Nephron (organoid): ENCODE measurements around the gene SLC27A6.
"Not testable (repeated sequence)": the region's sequence is repeated elsewhere in the genome, so short reads cannot be mapped to it uniquely, and the experiment has no call there.

Source experiments
- H3K27ac Mint-ChIP-seq, 3 experiments: 2 replicates each; pipeline ENCODE4 v1.8.0; 2020; ENCODE audit warnings: mixed read lengths in 3 of 3, mild to moderate bottlenecking in 2 of 3, moderate library complexity in 1 of 3
- H3K27me3 Mint-ChIP-seq: 2 replicates; pipeline ENCODE4 v1.8.0; 2021; ENCODE audit warnings: low read depth, mild to moderate bottlenecking, moderate library complexity, mixed read lengths
- H3K36me3 Mint-ChIP-seq: 2 replicates; pipeline ENCODE4 v1.8.0; 2020; ENCODE audit warnings: low read depth, mixed read lengths
- H3K4me1 Mint-ChIP-seq: 2 replicates; pipeline ENCODE4 v1.8.0; 2020; ENCODE audit warnings: mixed read lengths
- H3K4me3 Mint-ChIP-seq, 3 experiments: 2 replicates each; pipeline ENCODE4 v1.8.0; 2020; ENCODE audit warnings: mild to moderate bottlenecking in 3 of 3, mixed read lengths in 3 of 3, moderate library complexity in 2 of 3
- H3K9me3 Mint-ChIP-seq: 2 replicates; pipeline ENCODE4 v1.8.0; 2020; ENCODE audit warnings: mixed read lengths
- TF ChIP-seq, protein P1 (sequence below), 3 experiments: fragments of 200-600 bp; sonication (generic); IDR thresholded peaks; one replicate each; pipeline ENCODE4 v1.5.0; 2021; ENCODE audit warnings: antibody characterized with exemption in 3 of 3; ENCODE audit not compliant: unreplicated experiment in 3 of 3

Gene SLC27A6

DNA sequence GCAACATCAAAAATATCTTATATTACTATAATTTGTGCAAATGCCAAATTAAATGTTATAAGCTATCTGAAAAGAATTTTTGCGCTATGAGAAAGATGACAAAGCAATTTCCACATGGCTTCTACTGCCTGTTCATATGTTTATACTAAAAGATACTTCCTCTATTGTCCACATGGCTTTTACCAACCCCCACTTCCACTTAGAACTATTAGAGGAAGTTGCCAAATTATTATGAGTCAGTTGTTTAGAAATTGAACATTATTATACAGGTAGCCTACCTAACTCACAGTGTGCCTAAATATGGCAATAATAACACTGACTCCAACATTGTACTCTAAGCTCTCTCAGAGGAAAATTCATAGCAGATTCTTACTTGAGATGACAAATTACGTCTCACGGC is 37.6 kb upstream of the SLC27A6 start:
- Mint-ChIP-seq H3K4me1 (no peaks in the 10 kb centered on the region), H3K4me3 (no peak overlapping the region)
- TF ChIP-seq, protein P1, sequence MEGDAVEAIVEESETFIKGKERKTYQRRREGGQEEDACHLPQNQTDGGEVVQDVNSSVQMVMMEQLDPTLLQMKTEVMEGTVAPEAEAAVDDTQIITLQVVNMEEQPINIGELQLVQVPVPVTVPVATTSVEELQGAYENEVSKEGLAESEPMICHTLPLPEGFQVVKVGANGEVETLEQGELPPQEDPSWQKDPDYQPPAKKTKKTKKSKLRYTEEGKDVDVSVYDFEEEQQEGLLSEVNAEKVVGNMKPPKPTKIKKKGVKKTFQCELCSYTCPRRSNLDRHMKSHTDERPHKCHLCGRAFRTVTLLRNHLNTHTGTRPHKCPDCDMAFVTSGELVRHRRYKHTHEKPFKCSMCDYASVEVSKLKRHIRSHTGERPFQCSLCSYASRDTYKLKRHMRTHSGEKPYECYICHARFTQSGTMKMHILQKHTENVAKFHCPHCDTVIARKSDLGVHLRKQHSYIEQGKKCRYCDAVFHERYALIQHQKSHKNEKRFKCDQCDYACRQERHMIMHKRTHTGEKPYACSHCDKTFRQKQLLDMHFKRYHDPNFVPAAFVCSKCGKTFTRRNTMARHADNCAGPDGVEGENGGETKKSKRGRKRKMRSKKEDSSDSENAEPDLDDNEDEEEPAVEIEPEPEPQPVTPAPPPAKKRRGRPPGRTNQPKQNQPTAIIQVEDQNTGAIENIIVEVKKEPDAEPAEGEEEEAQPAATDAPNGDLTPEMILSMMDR (IDR thresholded peaks at IDR 0.05; ENCODE audit: unreplicated experiment in 3 of 3), result no peak

GRCh38 chr5:128932232-128932631 is 33.1 kb upstream of the SLC27A6 start:
- H3K36me3 Mint-ChIP-seq, H3K27me3 Mint-ChIP-seq, H3K27ac Mint-ChIP-seq, H3K4me3 Mint-ChIP-seq, H3K4me1 Mint-ChIP-seq: not testable (repeated sequence)
- H3K9me3 Mint-ChIP-seq, result peaks cover 12% of the 10 kb centered on the region

More for the DNA sequence above, 37.6 kb upstream of the SLC27A6 start:
- Mint-ChIP-seq H3K9me3 (peaks cover 3% of the 10 kb centered on the region), H3K27ac (no peak overlapping the region), H3K36me3 (no peaks in the 10 kb centered on the region), H3K27me3 (peaks cover 3% of the 10 kb centered on the region)

- H3K9me3 Mint-ChIP-seq, result peaks cover 30% of the 10 kb centered on the region
- not testable (repeated sequence) for H3K4me1 Mint-ChIP-seq, H3K36me3 Mint-ChIP-seq, H3K4me3 Mint-ChIP-seq, H3K27me3 Mint-ChIP-seq, H3K27ac Mint-ChIP-seq
Observed at GRCh38 chr5:128943100-128943499, 22.2 kb upstream of the SLC27A6 start.

DNA sequence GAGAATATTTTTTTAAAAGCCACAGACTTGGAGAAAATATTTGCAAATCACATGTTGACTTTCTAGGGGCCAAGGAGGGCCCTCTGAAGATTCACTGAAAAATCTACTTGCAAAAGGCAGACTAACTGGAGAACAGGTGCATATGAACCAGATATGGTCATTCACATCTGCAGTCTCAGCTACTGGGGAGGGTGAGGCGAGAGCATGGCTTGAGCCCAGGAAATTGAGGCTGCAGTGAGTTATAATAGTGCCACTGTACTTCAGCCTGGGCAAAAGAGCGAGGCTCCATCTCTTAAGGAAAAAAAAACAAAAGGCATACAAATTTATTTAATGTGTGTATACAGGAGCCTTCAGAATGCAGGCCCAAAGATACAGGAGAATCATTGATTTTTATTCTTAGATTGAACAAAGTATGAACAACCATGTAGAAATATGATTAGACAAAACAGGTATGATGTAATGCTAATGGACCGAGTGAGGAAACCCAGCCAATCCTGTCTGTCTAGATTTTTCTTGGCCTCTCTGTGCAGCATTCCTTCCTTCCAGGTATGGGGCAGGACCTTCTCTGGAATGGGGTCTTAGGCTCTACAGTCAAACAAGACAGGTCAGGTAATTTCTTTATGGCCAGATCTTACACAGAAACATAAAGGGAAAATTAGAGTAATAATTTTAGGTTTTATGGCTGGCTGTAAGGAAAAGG is 15.3 kb upstream of the SLC27A6 start:
- no peak overlapping the region for H3K27ac Mint-ChIP-seq

DNA sequence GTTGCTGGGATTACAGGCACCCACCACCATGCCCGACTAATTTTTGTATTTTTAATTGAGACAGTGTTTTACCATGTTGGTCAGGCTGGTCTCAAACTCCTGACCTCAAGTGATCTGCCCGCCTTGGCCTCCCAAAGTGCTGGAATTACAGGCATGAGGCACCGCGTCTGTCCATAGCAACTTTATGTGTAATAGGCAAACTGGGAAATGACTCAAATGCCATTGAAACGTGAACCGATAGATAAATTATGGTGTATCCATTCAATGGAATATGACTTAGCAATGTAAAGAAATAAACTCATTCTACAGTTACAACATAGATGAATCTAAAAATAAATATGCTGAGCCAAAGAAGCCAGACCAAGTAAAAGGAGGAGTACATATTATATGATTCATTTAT is 14.0 kb upstream of the SLC27A6 start:
- not testable (repeated sequence) for H3K9me3 Mint-ChIP-seq, H3K27ac Mint-ChIP-seq, H3K4me3 Mint-ChIP-seq, H3K4me1 Mint-ChIP-seq, H3K36me3 Mint-ChIP-seq, H3K27me3 Mint-ChIP-seq

More for the DNA sequence above, 15.3 kb upstream of the SLC27A6 start:
- TF ChIP-seq, protein P1 (IDR thresholded peaks at IDR 0.05; ENCODE audit: unreplicated experiment in 3 of 3), result no peak
- Mint-ChIP-seq H3K4me3 (no peak overlapping the region), H3K4me1 (no peaks in the 10 kb centered on the region), H3K9me3 (peaks cover 9% of the 10 kb centered on the region), H3K27me3 (no peaks in the 10 kb centered on the region), H3K36me3 (no peaks in the 10 kb centered on the region)

- H3K4me3 Mint-ChIP-seq, result no peak overlapping the region
- peaks cover 9% of the 10 kb centered on the region for H3K27me3 Mint-ChIP-seq
- no peaks in the 10 kb centered on the region for H3K36me3 Mint-ChIP-seq
- H3K9me3 Mint-ChIP-seq, result peaks cover 26% of the 10 kb centered on the region
- TF ChIP-seq, protein P1 (IDR thresholded peaks at IDR 0.05; ENCODE audit: unreplicated experiment in 3 of 3), result no peak
- no peak overlapping the region for H3K27ac Mint-ChIP-seq
- H3K4me1 Mint-ChIP-seq, result no peaks in the 10 kb centered on the region
Observed at GRCh38 chr5:128956164-128956563, 9.1 kb upstream of the SLC27A6 start.

DNA sequence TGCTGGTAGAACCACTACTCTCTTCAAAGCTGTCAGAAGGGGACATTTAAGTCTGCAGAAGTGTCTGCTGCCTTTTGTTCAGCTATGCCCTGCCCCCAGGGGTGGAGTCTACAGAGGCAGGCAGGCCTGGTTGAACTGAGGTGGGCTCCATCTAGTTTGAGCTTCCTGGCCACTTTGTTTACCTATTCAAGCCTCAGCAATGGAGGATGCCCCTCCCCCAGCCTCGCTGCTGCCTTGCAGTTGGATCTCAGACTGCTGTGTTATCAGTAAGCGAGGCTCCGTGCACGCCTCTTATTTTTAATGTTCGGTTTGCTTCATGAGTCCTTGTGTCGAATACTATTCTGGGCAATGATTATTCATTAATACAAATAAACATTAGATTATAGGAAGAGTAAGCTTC is 3.1 kb upstream of the SLC27A6 start:
- Mint-ChIP-seq H3K27ac (no peak overlapping the region), H3K4me3 (no peak overlapping the region), H3K36me3 (no peaks in the 10 kb centered on the region), H3K27me3 (peaks cover 53% of the 10 kb centered on the region), H3K4me1 (no peaks in the 10 kb centered on the region), H3K9me3 (peaks cover 38% of the 10 kb centered on the region)
- TF ChIP-seq, protein P1 (IDR thresholded peaks at IDR 0.05; ENCODE audit: unreplicated experiment in 3 of 3), result no peak
